Fibroblast of lung (primary cell): Measurements from ENCODE around the gene MEDAG. TPM values are rescaled to one million over a fixed set of nuclear protein-coding genes. Genes with fewer than 3 reads are reported as not detected.
A peak's percentile ranks its signal among the peaks of the same experiment; 100 is the strongest.

Experiments used
- DNase-seq, 2 donors: peaks; one replicate each; pipeline versions ENCODE4 v3.0.0 to v3.0.0-alpha.2; 2010; ENCODE audit warnings: low read depth in 2 of 2
- H2AFZ ChIP-seq: 2 replicates; pipeline ENCODE4 v1.5.1; 2012; ENCODE audit warnings: low read length, control low read depth, inconsistent platforms
- H3K27ac ChIP-seq: 2 replicates; pipeline ENCODE4 v1.5.1; 2011; ENCODE audit warnings: low read length, control low read depth; ENCODE audit not compliant: insufficient read depth
- H3K27me3 ChIP-seq: 2 replicates; pipeline ENCODE4 v1.5.1; 2011; ENCODE audit warnings: mild to moderate bottlenecking, low read length; ENCODE audit not compliant: control insufficient read depth, insufficient read depth
- H3K36me3 ChIP-seq: 2 replicates; pipeline ENCODE4 v1.5.1; 2011; ENCODE audit warnings: low read length; ENCODE audit not compliant: control insufficient read depth, insufficient read depth
- H3K4me1 ChIP-seq: 2 replicates; pipeline ENCODE4 v1.5.1; 2011; ENCODE audit warnings: low read length; ENCODE audit not compliant: control insufficient read depth, insufficient read depth; ENCODE audit errors: extremely low read depth
- H3K4me2 ChIP-seq: 2 replicates; pipeline ENCODE4 v1.5.1; 2011; ENCODE audit warnings: low read length, control low read depth; ENCODE audit not compliant: insufficient read depth; ENCODE audit errors: extremely low read depth
- H3K4me3 ChIP-seq, 4 experiments: fragments of 200-600 bp in 1 of 4; sonication (generic) in 1 of 4; replicated peaks in 1 of 4; 2 replicates each; pipeline ENCODE4 v1.5.1; 2011 to 2016; ENCODE audit warnings: low read length in 4 of 4, low read depth in 3 of 4, mild to moderate bottlenecking in 3 of 4, control low read depth in 2 of 4, inconsistent platforms in 1 of 4, mixed read lengths in 1 of 4; ENCODE audit not compliant: insufficient read depth in 1 of 4; ENCODE audit errors: control extremely low read depth in 1 of 4
- H3K79me2 ChIP-seq: 2 replicates; pipeline ENCODE4 v1.5.1; 2012; ENCODE audit warnings: mild to moderate bottlenecking, low read length, inconsistent platforms; ENCODE audit not compliant: control insufficient read depth, insufficient read depth
- H3K9ac ChIP-seq: 2 replicates; pipeline ENCODE4 v1.5.1; 2011; ENCODE audit warnings: mild to moderate bottlenecking, low read length, control low read depth; ENCODE audit not compliant: insufficient read depth
- H3K9me3 ChIP-seq: 2 replicates; pipeline ENCODE4 v1.5.1; 2012; ENCODE audit warnings: low read depth, low read length; ENCODE audit not compliant: control insufficient read depth, insufficient read depth
- H4K20me1 ChIP-seq: 2 replicates; pipeline ENCODE4 v1.5.1; 2011; ENCODE audit warnings: low read length; ENCODE audit not compliant: control insufficient read depth, insufficient read depth; ENCODE audit errors: extremely low read depth
- EZH2 ChIP-seq: IDR thresholded peaks from 2 replicates; pipeline ENCODE4 v1.5.1; 2012; ENCODE audit warnings: low read length, control low read depth, mild to moderate bottlenecking; ENCODE audit errors: missing control alignments
- polyA plus RNA-seq, 2 donors: library from polyadenylated mRNA; depleted of rRNA in 1 of 2; stranded (reverse) in 1 of 2; unstranded in 1 of 2; fragments of >200 nt; gene quantifications; 2 replicates each; pipeline ENCODE4 v1.2.1, GENCODE V29; 2011 to 2012; ENCODE audit warnings: missing spikeins in 1 of 2
- total RNA-seq: library from RNA; depleted of rRNA; stranded (reverse); fragments of >200 nt; gene quantifications from 2 replicates; pipeline ENCODE4 v1.2.1, GENCODE V29; 2014
- TF ChIP-seq, protein P1 (sequence below), 2 donors: IDR thresholded peaks in 1 of 2; conservative IDR thresholded peaks in 1 of 2; 1 replicate in 1 of 2; 2 replicates in 1 of 2; pipeline ENCODE4 v1.5.1; 2011 to 2012; ENCODE audit warnings: low read length in 2 of 2, control low read depth in 1 of 2, inconsistent platforms in 1 of 2, low read depth in 1 of 2, mild to moderate bottlenecking in 1 of 2

MEDAG gene
- total and polyA plus RNA-seq, 2 donors (not counting 1 experiment from before 2014, with no cell fraction given) = 11.2 to 99.8 TPM

DNA sequence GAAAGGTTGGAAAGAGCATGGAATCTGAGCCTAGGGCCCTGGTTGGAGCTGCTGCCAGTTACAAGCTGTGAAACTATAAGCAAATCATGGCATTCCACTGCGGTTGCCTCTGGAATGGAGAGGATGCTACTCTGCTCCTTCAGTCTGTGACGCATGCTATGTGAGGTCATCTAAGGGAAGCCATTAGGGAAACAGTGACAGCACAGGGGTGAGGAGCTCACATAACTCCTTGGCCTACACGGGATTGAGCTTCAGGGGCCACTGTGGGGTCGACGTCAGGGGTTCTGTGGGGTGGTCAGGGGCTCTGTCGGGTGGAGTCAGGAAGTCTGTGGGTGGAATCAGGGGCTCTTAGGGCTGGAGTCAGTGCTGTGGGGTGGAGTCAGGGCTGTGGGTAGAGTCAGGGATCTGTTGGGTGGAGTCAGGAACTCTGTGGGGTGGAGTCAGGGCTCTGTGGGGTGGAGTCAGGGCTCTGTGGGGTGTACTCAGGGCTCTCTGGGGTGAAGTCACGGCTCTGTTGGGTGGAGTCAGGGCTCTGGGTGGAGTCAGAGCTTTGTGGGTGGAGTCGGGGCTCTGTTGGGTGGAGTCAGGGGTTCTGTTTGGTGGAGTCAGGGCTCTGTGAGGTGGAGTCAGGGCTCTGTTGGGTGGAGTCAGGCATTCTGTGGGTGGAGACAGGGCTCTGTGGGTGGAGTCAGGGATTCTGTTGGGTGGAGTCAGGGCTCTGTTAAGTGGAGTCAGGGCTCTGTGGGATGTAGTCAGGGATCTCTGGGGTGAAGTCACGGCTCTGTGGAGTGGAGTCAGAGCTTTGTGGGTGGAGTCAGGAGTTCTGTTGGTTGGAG is 35.8 kb upstream of the MEDAG start:
- peak overlapping the region; percentile 80 for H3K4me2 ChIP-seq
- H3K9me3 ChIP-seq = no peaks in the 10 kb centered on the region
- H3K4me3 ChIP-seq = peak overlapping the region in 2 of 4 experiments; percentile 26 to 29
- no peaks in the 10 kb centered on the region for H3K36me3 ChIP-seq
- peak overlapping the region; percentile 44 for H2AFZ ChIP-seq
- peak overlapping the region; percentile 85 for H3K9ac ChIP-seq
- peak; percentile 99 for DNase-seq
- H4K20me1 ChIP-seq = no peaks in the 10 kb centered on the region
- no peaks in the 10 kb centered on the region for H3K27me3 ChIP-seq
- TF ChIP-seq, protein P1, sequence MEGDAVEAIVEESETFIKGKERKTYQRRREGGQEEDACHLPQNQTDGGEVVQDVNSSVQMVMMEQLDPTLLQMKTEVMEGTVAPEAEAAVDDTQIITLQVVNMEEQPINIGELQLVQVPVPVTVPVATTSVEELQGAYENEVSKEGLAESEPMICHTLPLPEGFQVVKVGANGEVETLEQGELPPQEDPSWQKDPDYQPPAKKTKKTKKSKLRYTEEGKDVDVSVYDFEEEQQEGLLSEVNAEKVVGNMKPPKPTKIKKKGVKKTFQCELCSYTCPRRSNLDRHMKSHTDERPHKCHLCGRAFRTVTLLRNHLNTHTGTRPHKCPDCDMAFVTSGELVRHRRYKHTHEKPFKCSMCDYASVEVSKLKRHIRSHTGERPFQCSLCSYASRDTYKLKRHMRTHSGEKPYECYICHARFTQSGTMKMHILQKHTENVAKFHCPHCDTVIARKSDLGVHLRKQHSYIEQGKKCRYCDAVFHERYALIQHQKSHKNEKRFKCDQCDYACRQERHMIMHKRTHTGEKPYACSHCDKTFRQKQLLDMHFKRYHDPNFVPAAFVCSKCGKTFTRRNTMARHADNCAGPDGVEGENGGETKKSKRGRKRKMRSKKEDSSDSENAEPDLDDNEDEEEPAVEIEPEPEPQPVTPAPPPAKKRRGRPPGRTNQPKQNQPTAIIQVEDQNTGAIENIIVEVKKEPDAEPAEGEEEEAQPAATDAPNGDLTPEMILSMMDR (conservative IDR thresholded peaks at IDR 0.05 in 1 of 2, IDR thresholded peaks at IDR 0.05 in 1 of 2; ENCODE audit: low read depth in 1 of 2, low read length in 2 of 2) = no peak
- TF ChIP-seq EZH2 = no peak
- peaks cover 56% of the 10 kb centered on the region for H3K4me1 ChIP-seq
- peak overlapping the region; percentile 97 for H3K27ac ChIP-seq
- H3K79me2 ChIP-seq = no peaks in the 10 kb centered on the region

DNA sequence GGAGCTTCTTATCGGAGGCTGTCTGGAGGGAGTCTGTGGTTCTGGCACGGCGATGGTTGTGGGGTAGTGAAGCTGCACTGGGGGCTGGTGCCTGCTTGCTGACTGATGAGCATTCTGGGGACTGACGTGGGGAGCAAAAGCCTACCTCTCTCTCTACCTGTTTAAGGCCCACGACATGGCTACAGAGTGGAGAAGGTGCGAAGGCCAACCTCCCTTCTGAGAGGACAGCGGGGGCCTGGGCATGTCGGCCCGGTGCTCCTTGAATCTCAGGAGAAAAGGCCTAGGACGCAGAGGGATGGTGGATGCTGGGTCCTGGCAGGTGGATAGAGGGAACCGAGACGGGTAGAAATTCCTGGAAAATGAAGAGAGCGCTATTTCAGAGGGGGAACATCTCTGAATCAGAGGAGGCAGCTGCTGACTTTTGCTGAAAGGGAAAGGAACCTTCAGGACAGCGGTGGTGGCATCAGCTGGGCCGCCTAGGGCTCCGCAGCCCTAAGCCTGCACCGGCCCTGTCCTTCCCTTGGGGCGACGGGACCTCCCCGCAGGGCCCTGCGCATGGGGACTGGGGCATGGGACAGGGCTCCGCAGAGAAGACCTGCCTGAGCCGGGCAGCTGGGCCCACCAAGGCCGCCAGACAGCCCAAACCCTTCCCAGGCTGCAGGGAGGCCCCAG is 35.0 kb upstream of the MEDAG start:
- H2AFZ ChIP-seq = no peak overlapping the region
- H3K9me3 ChIP-seq = no peaks in the 10 kb centered on the region
- H3K4me1 ChIP-seq = peaks cover 52% of the 10 kb centered on the region
- H3K4me2 ChIP-seq = peak overlapping the region; percentile 81
- TF ChIP-seq, protein P1 (conservative IDR thresholded peaks at IDR 0.05 in 1 of 2, IDR thresholded peaks at IDR 0.05 in 1 of 2; ENCODE audit: low read depth in 1 of 2, low read length in 2 of 2) = no peak
- TF ChIP-seq EZH2 = no peak
- peak overlapping the region in 2 of 4 experiments; percentile 14 to 27 for H3K4me3 ChIP-seq
- H3K36me3 ChIP-seq = no peaks in the 10 kb centered on the region
- no peak for DNase-seq
- H3K79me2 ChIP-seq = no peaks in the 10 kb centered on the region
- no peaks in the 10 kb centered on the region for H4K20me1 ChIP-seq
- no peaks in the 10 kb centered on the region for H3K27me3 ChIP-seq
- H3K9ac ChIP-seq = peak overlapping the region; percentile 41
- peak overlapping the region; percentile 97 for H3K27ac ChIP-seq

DNA sequence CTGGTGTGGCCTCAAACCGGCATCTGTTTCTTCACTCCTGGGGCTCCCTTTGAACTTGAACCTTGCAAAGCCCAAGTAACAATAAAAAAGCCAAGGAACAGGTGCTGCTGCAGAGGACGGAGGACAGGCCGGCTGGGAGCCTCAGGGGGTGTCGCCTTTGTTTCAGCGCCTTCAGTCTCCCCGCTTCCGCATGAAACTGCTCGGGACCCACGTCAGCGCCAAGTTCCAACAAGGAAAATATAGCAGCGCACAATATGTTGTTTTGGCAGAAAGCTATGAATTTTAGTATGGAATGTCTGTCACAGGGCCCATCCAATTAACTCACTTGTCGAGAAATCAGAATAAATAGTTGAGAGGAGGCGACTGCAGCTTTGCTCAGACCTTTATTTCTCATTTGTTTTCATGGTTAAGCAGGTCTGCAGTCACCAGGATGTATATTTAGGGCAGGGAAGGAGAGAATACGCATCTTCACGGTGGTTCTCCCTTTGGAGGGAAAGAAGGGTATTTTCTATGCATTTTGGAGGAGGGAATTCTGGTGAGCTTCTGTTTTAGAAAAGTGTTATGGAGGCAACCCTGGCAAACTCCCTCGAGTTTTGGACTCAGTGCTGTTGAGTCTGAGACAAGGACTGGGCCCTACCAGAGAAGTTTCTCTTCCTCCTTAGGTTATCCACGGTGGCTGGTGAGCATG is 34.3 kb upstream of the MEDAG start:
- Histone ChIP-seq H3K79me2 (no peaks in the 10 kb centered on the region), H3K9ac (peak overlapping the region; percentile 10), H3K4me1 (peaks cover 47% of the 10 kb centered on the region), H3K27ac (peak overlapping the region; percentile 97), H4K20me1 (no peaks in the 10 kb centered on the region), H3K4me3 (no peak overlapping the region), H3K9me3 (no peaks in the 10 kb centered on the region), H3K4me2 (no peak overlapping the region), H3K36me3 (no peaks in the 10 kb centered on the region), H2AFZ (no peak overlapping the region), H3K27me3 (no peaks in the 10 kb centered on the region)
- peak in 1 of 2 donors; percentile 41 for DNase-seq
- no peak for TF ChIP-seq EZH2
